ENCODE measurements around the gene SRI. TPM values are rescaled to one million over a fixed set of nuclear protein-coding genes. Genes with fewer than 3 reads are reported as not detected.

SRI gene
- total RNA-seq, 1 experiment from 2014 or later = 136 TPM

DNA sequence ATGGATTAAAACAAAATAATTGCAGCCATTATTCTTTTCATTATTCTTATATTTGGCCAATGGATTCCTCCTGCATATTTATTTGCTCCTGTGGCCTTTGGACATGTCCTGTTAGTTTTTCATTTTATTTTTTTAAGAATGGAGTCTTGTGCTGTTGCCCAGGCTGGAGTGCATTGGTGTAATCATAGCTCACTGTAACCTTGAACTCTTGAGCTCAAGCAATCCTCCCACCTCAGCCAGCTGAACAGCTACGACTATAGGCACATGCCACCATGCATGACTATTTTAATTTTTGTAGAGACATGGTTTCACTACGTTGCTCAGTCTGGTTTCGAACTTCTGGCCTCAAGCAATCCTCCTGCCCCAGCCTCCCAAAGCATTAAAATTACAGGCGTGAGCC, 42.7 kb upstream of the SRI start:
- H3T11ph ChIP-seq (ENCODE audit: low read length) = no peak overlapping the region
- H3K14ac ChIP-seq (ENCODE audit: insufficient read depth, low read length) = no peak overlapping the region
- no peaks in the 10 kb centered on the region for H3K9me3 ChIP-seq (ENCODE audit: control insufficient read depth, low read depth, low read length)
- TF ChIP-seq, protein P1, sequence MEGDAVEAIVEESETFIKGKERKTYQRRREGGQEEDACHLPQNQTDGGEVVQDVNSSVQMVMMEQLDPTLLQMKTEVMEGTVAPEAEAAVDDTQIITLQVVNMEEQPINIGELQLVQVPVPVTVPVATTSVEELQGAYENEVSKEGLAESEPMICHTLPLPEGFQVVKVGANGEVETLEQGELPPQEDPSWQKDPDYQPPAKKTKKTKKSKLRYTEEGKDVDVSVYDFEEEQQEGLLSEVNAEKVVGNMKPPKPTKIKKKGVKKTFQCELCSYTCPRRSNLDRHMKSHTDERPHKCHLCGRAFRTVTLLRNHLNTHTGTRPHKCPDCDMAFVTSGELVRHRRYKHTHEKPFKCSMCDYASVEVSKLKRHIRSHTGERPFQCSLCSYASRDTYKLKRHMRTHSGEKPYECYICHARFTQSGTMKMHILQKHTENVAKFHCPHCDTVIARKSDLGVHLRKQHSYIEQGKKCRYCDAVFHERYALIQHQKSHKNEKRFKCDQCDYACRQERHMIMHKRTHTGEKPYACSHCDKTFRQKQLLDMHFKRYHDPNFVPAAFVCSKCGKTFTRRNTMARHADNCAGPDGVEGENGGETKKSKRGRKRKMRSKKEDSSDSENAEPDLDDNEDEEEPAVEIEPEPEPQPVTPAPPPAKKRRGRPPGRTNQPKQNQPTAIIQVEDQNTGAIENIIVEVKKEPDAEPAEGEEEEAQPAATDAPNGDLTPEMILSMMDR (conservative IDR thresholded peaks at IDR 0.05) = no peak
- Mint-ChIP-seq H3K36me3 (ENCODE audit: insufficient read depth in 1 of 3, low read depth in 3 of 3) (peaks cover 2 to 4% (median 3%) of the 10 kb centered on the region in 3 experiments; a peak in 5 of 7 replicates), H3K4me3 (no peak overlapping the region), H3K9me3 (peaks cover 6 to 7% of the 10 kb centered on the region in 2 experiments), H3K4me1 (no peaks in the 10 kb centered on the region), H3K27me3 (ENCODE audit: low read depth) (no peaks in the 10 kb centered on the region), H3K27ac (no peak overlapping the region)
- H2BK12ac ChIP-seq (ENCODE audit: insufficient read length, low read depth, low read length) = no peak overlapping the region
- H3K9ac ChIP-seq (ENCODE audit: extremely low read depth, insufficient read length, low read length) = no peak overlapping the region
- no peaks in the 10 kb centered on the region for H3K79me2 ChIP-seq (ENCODE audit: insufficient read depth, low read length)
- no peaks in the 10 kb centered on the region for H3K4me1 ChIP-seq (ENCODE audit: insufficient read depth, low read length)
- H3K4me2 ChIP-seq (ENCODE audit: insufficient read depth, insufficient read length, low read length) = no peak overlapping the region
- no peak overlapping the region for H4K91ac ChIP-seq (ENCODE audit: insufficient read length, low read depth, low read length)
- H3K23me2 ChIP-seq (ENCODE audit: insufficient read length, low read depth, low read length, poor library complexity, severe bottlenecking) = no peaks in the 10 kb centered on the region
- H4K20me1 ChIP-seq (ENCODE audit: control insufficient read depth, insufficient read depth, insufficient read length) = no peaks in the 10 kb centered on the region
- no peak overlapping the region for H2BK20ac ChIP-seq (ENCODE audit: low read depth, low read length, poor library complexity, severe bottlenecking)
- no peak overlapping the region for H3K56ac ChIP-seq (ENCODE audit: insufficient read length, low read depth, low read length)
- H3K79me1 ChIP-seq (ENCODE audit: insufficient read depth, low read depth, low read length, poor library complexity, severe bottlenecking) = no peaks in the 10 kb centered on the region
- H3K23ac ChIP-seq (ENCODE audit: insufficient read length, low read depth, low read length) = no peak overlapping the region
- no peak overlapping the region for H4K8ac ChIP-seq (replicated peaks; ENCODE audit: insufficient read length, low read depth, low read length)
- H2AFZ ChIP-seq (ENCODE audit: low read length) = no peak overlapping the region
- H3K4ac ChIP-seq (ENCODE audit: low read depth, low read length) = no peak overlapping the region
- H2BK120ac ChIP-seq (ENCODE audit: low read depth, low read length, poor library complexity, severe bottlenecking) = no peak overlapping the region
- no peak overlapping the region for H2AK5ac ChIP-seq (ENCODE audit: insufficient read length, low read length)
- WGBS (ENCODE audit: extremely low coverage, insufficient read length, low lambda C conversion rate) = no CpG with 5 or more reads among the region's 4 CpGs
- H2BK15ac ChIP-seq (ENCODE audit: low read depth, low read length) = no peak overlapping the region
- no peak overlapping the region for H2BK5ac ChIP-seq (ENCODE audit: insufficient read length, low read length)
- no peak overlapping the region for H3K27ac ChIP-seq (ENCODE audit: insufficient read length, low read depth, low read length)
- no peak for DNase-seq
- no peak overlapping the region for H3K18ac ChIP-seq (ENCODE audit: insufficient read length, low read depth, low read length)
- no peaks in the 10 kb centered on the region for H3K27me3 ChIP-seq (ENCODE audit: insufficient read depth, low read length)
- H4K5ac ChIP-seq (ENCODE audit: insufficient read length, low read depth, low read length) = no peak overlapping the region
